CD14-positive monocyte (primary cell): ENCODE measurements around the gene NPAS3. TPM values are rescaled to one million over a fixed set of nuclear protein-coding genes. Genes with fewer than 3 reads are reported as not detected.

Experiments
- DNase-seq, 3 donors: peaks; one replicate each; pipeline ENCODE4 v3.0.0-alpha.2; 2011 to 2022
- H2AFZ ChIP-seq: 2 replicates; pipeline ENCODE4 v1.6.0; 2012; ENCODE audit warnings: mild to moderate bottlenecking, low read depth, low read length, inconsistent platforms; ENCODE audit not compliant: insufficient read depth, poor library complexity, severe bottlenecking
- H3K27ac ChIP-seq, 2 donors: 1 replicate in 1 of 2; 2 replicates in 1 of 2; pipeline ENCODE4 v1.5.1; 2012 to 2013; ENCODE audit warnings: low read length in 2 of 2, control low read depth in 1 of 2, inconsistent platforms in 1 of 2, low read depth in 1 of 2, mild to moderate bottlenecking in 1 of 2
- H3K27me3 ChIP-seq, 2 donors: one replicate each; pipeline versions ENCODE4 v1.6.0 to v1.6.1; 2011 to 2013; ENCODE audit warnings: low read length in 2 of 2; ENCODE audit not compliant: control insufficient read depth in 2 of 2, insufficient read depth in 2 of 2
- H3K36me3 ChIP-seq, 2 donors: replicated peaks in 1 of 2; 1 replicate in 1 of 2; 2 replicates in 1 of 2; pipeline versions ENCODE4 v1.5.1 to v1.6.1; 2012 to 2013; ENCODE audit warnings: low read length in 2 of 2, control low read depth in 1 of 2, inconsistent platforms in 1 of 2, mild to moderate bottlenecking in 1 of 2; ENCODE audit not compliant: insufficient read depth in 2 of 2, control insufficient read depth in 1 of 2
- H3K4me1 ChIP-seq, 2 donors: 1 replicate in 1 of 2; 2 replicates in 1 of 2; pipeline versions ENCODE4 v1.5.1 to v1.6.1; 2012 to 2013; ENCODE audit warnings: low read length in 2 of 2, control low read depth in 1 of 2, inconsistent platforms in 1 of 2, mild to moderate bottlenecking in 1 of 2, moderate library complexity in 1 of 2; ENCODE audit not compliant: insufficient read depth in 2 of 2, control insufficient read depth in 1 of 2
- H3K4me2 ChIP-seq: replicated peaks from 2 replicates; pipeline ENCODE3; 2012; ENCODE audit warnings: low read length, moderate library complexity, mild to moderate bottlenecking; ENCODE audit not compliant: poor library complexity, severe bottlenecking; ENCODE audit errors: extremely low read depth
- H3K4me3 ChIP-seq, 3 experiments: fragments of 200-600 bp in 1 of 3; sonication (generic) in 1 of 3; replicated peaks in 1 of 3; 1 replicate in 2 of 3; 2 replicates in 1 of 3; pipeline ENCODE4 v1.5.1; 2011 to 2013; ENCODE audit warnings: low read length in 3 of 3, mild to moderate bottlenecking in 3 of 3, control low read depth in 2 of 3, low read depth in 2 of 3, inconsistent platforms in 1 of 3, moderate library complexity in 1 of 3
- H3K79me2 ChIP-seq: 2 replicates; pipeline ENCODE4 v1.6.0; 2012; ENCODE audit warnings: mild to moderate bottlenecking, control low read depth, inconsistent platforms, low read length, moderate library complexity; ENCODE audit not compliant: insufficient read depth
- H3K9ac ChIP-seq: 2 replicates; pipeline ENCODE4 v1.6.0; 2017; ENCODE audit warnings: low read length, mild to moderate bottlenecking; ENCODE audit not compliant: insufficient read depth, poor library complexity, severe bottlenecking
- H3K9me3 ChIP-seq, 2 donors: replicated peaks in 1 of 2; 1 replicate in 1 of 2; 2 replicates in 1 of 2; pipeline versions ENCODE4 v1.5.1 to v1.6.1; 2012 to 2013; ENCODE audit warnings: low read length in 2 of 2, control low read depth in 1 of 2; ENCODE audit not compliant: control insufficient read depth in 1 of 2, insufficient read depth in 1 of 2
- H4K20me1 ChIP-seq: 2 replicates; pipeline ENCODE4 v1.6.0; 2012; ENCODE audit warnings: mild to moderate bottlenecking, low read length, control low read depth, moderate library complexity; ENCODE audit not compliant: insufficient read depth
- H3K27ac Mint-ChIP-seq, 7 donors: one replicate each; pipeline ENCODE4 v1.8.0; 2020; ENCODE audit warnings: mild to moderate bottlenecking in 7 of 7, mixed read lengths in 7 of 7, moderate library complexity in 6 of 7, inconsistent platforms in 2 of 7
- H3K27me3 Mint-ChIP-seq, 3 donors: one replicate each; pipeline ENCODE4 v1.8.0; 2021 to 2022; ENCODE audit warnings: low read depth in 3 of 3, mild to moderate bottlenecking in 3 of 3, mixed read lengths in 3 of 3, moderate library complexity in 3 of 3, inconsistent platforms in 1 of 3
- H3K36me3 Mint-ChIP-seq, 2 donors: one replicate each; pipeline ENCODE4 v1.8.0; 2020; ENCODE audit warnings: mixed read lengths in 2 of 2, inconsistent platforms in 1 of 2, mild to moderate bottlenecking in 1 of 2
- H3K4me1 Mint-ChIP-seq: one replicate; pipeline ENCODE4 v1.8.0; 2020; ENCODE audit warnings: mild to moderate bottlenecking, mixed read lengths
- H3K4me3 Mint-ChIP-seq, 2 donors: one replicate each; pipeline ENCODE4 v1.8.0; 2020; ENCODE audit warnings: mild to moderate bottlenecking in 2 of 2, mixed read lengths in 2 of 2, moderate library complexity in 1 of 2
- H3K9me3 Mint-ChIP-seq, 7 donors: one replicate each; pipeline ENCODE4 v1.8.0; 2020 to 2022; ENCODE audit warnings: mixed read lengths in 7 of 7, mild to moderate bottlenecking in 6 of 7, moderate library complexity in 6 of 7, inconsistent platforms in 2 of 7
- WGBS: methylation state at CpG from one replicate; pipeline ENCODE4 v1.1.5; 2013; ENCODE audit warnings: missing lambda C conversion rate; ENCODE audit not compliant: insufficient coverage; 5-methylcytosine and 5-hydroxymethylcytosine counted together
- intact Hi-C, 2 donors: fragments of 100-400 bp; cut with micrococcal nuclease; formaldehyde crosslinking; loops; one replicate each; pipeline versions ENCODE4 v1.15.0 to v1.15.1; 2023
- polyA plus RNA-seq, 3 donors: library from polyadenylated mRNA; depleted of rRNA in 1 of 3; unstranded in 2 of 3; stranded (reverse) in 1 of 3; fragments of 300-500 nt in 2 of 3; fragments of >200 nt in 1 of 3; fragmentation: Illumina TruSeq in 2 of 3; gene quantifications; 1 replicate in 2 of 3; 2 replicates in 1 of 3; pipeline ENCODE4 v1.2.3, GENCODE V29; 2012 to 2021
- TF ChIP-seq, protein P1 (sequence below): fragments of 200-600 bp; IDR thresholded peaks from one replicate; pipeline ENCODE4 v1.8.0; 2022; ENCODE audit warnings: antibody characterized with exemption, mild to moderate bottlenecking

Gene NPAS3
- polyA plus RNA-seq, 3 donors, result not detected

DNA sequence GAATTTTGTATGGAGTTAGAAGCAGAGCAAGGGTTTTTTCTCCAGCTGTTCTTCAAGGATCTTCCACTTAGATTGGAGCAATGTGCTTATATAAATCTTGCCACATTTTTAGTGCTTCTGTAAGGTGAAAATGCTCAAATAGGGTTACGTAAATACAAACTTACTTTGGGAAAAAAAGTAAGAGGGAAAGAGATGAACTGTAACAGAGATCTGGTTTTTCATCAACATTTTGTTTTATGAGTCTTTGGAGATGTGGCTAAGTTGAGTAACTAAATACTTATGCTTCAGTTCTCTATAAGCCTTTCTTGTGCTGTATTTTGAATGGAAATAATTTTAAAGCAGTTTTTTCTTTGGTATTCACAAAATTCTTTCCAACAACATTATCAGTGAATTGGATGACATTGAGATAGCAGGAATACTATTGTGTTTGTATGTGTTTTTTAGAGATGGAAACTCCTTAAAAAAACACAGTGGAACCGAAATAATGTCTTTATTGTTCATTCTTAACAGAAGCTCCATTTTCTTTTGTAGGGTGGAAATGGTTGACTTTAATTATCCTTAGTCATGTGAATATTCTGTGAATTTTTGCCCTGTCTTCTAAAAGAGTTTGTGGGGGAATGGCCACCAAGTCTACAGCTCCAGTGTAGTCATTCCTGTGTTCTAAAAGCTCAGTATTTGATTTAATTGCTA is 45.7 kb downstream of the NPAS3 start:
- intact Hi-C loops, result no loop called here
- no peak overlapping the region for H3K9ac ChIP-seq
- no peaks in the 10 kb centered on the region for H3K4me1 ChIP-seq
- peaks cover 0 to 2% of the 10 kb centered on the region in 2 donors for H3K9me3 ChIP-seq
- Mint-ChIP-seq H3K27ac (no peak overlapping the region), H3K9me3 (peaks cover 0 to 5% (median 2%) of the 10 kb centered on the region in 7 donors), H3K27me3 (peaks cover 0 to 4% (median 1%) of the 10 kb centered on the region in 3 donors), H3K36me3 (no peaks in the 10 kb centered on the region), H3K4me3 (peak overlapping the region in 1 of 2 donors; percentile 21), H3K4me1 (no peaks in the 10 kb centered on the region)
- DNase-seq, result no peak
- no peaks in the 10 kb centered on the region for H3K27me3 ChIP-seq
- H3K4me3 ChIP-seq, result no peak overlapping the region
- H2AFZ ChIP-seq, result no peak overlapping the region
- H3K36me3 ChIP-seq, result no peaks in the 10 kb centered on the region
- TF ChIP-seq, protein P1, sequence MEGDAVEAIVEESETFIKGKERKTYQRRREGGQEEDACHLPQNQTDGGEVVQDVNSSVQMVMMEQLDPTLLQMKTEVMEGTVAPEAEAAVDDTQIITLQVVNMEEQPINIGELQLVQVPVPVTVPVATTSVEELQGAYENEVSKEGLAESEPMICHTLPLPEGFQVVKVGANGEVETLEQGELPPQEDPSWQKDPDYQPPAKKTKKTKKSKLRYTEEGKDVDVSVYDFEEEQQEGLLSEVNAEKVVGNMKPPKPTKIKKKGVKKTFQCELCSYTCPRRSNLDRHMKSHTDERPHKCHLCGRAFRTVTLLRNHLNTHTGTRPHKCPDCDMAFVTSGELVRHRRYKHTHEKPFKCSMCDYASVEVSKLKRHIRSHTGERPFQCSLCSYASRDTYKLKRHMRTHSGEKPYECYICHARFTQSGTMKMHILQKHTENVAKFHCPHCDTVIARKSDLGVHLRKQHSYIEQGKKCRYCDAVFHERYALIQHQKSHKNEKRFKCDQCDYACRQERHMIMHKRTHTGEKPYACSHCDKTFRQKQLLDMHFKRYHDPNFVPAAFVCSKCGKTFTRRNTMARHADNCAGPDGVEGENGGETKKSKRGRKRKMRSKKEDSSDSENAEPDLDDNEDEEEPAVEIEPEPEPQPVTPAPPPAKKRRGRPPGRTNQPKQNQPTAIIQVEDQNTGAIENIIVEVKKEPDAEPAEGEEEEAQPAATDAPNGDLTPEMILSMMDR, result no peak
- WGBS, result no CpG with 5 or more reads among the region's 2 CpGs
- no peaks in the 10 kb centered on the region for H4K20me1 ChIP-seq
- no peak overlapping the region for H3K27ac ChIP-seq
- H3K4me2 ChIP-seq, result no peak overlapping the region
- no peaks in the 10 kb centered on the region for H3K79me2 ChIP-seq

DNA sequence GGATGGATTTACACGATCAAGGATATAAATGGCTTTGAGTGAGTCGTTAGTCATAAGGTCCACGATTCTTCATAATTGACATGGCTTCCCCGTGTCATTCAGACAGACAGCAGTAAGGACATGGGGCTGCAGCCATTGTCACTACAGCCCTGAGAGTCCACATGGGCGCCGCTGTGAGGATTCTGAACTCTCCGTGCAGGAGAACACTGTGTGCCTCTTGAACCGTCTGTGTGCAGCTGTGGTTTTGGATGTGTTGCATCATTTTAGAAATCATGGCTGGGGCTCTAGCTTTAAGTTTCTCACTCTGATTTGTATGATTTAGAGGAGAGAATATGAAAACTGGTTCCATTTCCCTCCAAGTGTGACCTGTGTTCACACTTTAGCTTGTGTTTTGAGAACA is 47.2 kb downstream of the NPAS3 start:
- Mint-ChIP-seq H3K9me3 (peaks cover 0 to 10% (median 2%) of the 10 kb centered on the region in 7 donors), H3K27ac (no peak overlapping the region), H3K36me3 (no peaks in the 10 kb centered on the region), H3K4me3 (no peak overlapping the region), H3K27me3 (peaks cover 0 to 4% (median 1%) of the 10 kb centered on the region in 3 donors), H3K4me1 (no peaks in the 10 kb centered on the region)
- H3K4me1 ChIP-seq, result no peaks in the 10 kb centered on the region
- no peak overlapping the region for H3K27ac ChIP-seq
- no peak overlapping the region for H3K4me2 ChIP-seq
- no peaks in the 10 kb centered on the region for H3K36me3 ChIP-seq
- WGBS, result 94% methylated on average over 7 of the region's 8 CpGs
- H2AFZ ChIP-seq, result no peak overlapping the region
- no peak overlapping the region for H3K9ac ChIP-seq
- H4K20me1 ChIP-seq, result no peaks in the 10 kb centered on the region
- H3K4me3 ChIP-seq, result no peak overlapping the region
- intact Hi-C loops, result no loop called here
- peaks cover 0 to 2% of the 10 kb centered on the region in 2 donors for H3K9me3 ChIP-seq
- no peaks in the 10 kb centered on the region for H3K79me2 ChIP-seq
- DNase-seq, result no peak
- TF ChIP-seq, protein P1, result no peak
- no peaks in the 10 kb centered on the region for H3K27me3 ChIP-seq
